GM18909 (cell line): Measurements from ENCODE around the gene HIP1R.
"Not testable (repeated sequence)": the region's sequence is repeated elsewhere in the genome, so short reads cannot be mapped to it uniquely, and the experiment has no call there.

ENCODE experiments used
- ATAC-seq: cut with Tn5 transposase; IDR thresholded peaks from one replicate; pipeline ENCODE4 v1.9.1; 2021; ENCODE audit warnings: mild to moderate bottlenecking; ENCODE audit not compliant: unreplicated experiment, poor library complexity

HIP1R gene

GRCh38 chr12:122889761-122890520 lies 54.7 kb downstream of the HIP1R start:
- no peak for ATAC-seq

GRCh38 chr12:122891661-122892525 lies 56.6 kb downstream of the HIP1R start:
- no peak for ATAC-seq

GRCh38 chr12:122892724-122893123 lies 57.5 kb downstream of the HIP1R start:
- not testable (repeated sequence) for ATAC-seq

GRCh38 chr12:122893208-122894153 lies 58.2 kb downstream of the HIP1R start:
- no peak for ATAC-seq

GRCh38 chr12:122894193-122895121 lies 59.2 kb downstream of the HIP1R start:
- ATAC-seq: no peak

GRCh38 chr12:122895320-122895703 lies 60.1 kb downstream of the HIP1R start:
- no peak for ATAC-seq

- ATAC-seq: peak; percentile 47
Observed at GRCh38 chr12:122895704-122896636, 60.7 kb downstream of the HIP1R start, which contains the start of gene VPS37B. VPS37B (minus strand) TSS chr12:122896124; CDS start chr12:122896062, 62 bp downstream.

- ATAC-seq: no peak
Observed at GRCh38 chr12:122896662-122897061, 61.4 kb downstream of the HIP1R start.

- ATAC-seq: no peak
Observed at GRCh38 chr12:122899887-122900286, 64.6 kb downstream of the HIP1R start.

GRCh38 chr12:122902854-122903692 lies 67.8 kb downstream of the HIP1R start:
- no peak for ATAC-seq

GRCh38 chr12:122903693-122904034 lies 68.4 kb downstream of the HIP1R start:
- ATAC-seq: no peak

- not testable (repeated sequence) for ATAC-seq
Observed at GRCh38 chr12:122905258-122905657, 70.0 kb downstream of the HIP1R start.

- ATAC-seq: no peak
Observed at GRCh38 chr12:122908915-122909314, 73.7 kb downstream of the HIP1R start.

GRCh38 chr12:122909442-122910288 lies 74.4 kb downstream of the HIP1R start:
- ATAC-seq: no peak
